LNCaP clone FGC (cell line): ENCODE data around the gene ZNF248.
A peak's percentile ranks its signal among the peaks of the same experiment; 100 is the strongest.
"Not testable (repeated sequence)": the region's sequence is repeated elsewhere in the genome, so short reads cannot be mapped to it uniquely, and the experiment has no call there.

ENCODE experiments used
- DNase-seq: peaks from one replicate; pipeline ENCODE4 v3.0.0-alpha.2; 2011; ENCODE audit warnings: low read depth
- H3K4me3 ChIP-seq: 2 replicates; pipeline ENCODE4 v1.5.1; 2011; ENCODE audit warnings: mild to moderate bottlenecking, low read depth, low read length, control low read depth
- CTCF ChIP-seq: IDR thresholded peaks from 2 replicates; pipeline ENCODE4 v1.5.1; 2012; ENCODE audit warnings: mild to moderate bottlenecking; ENCODE audit not compliant: control insufficient read depth, insufficient read depth; ENCODE audit errors: extremely low read depth

ZNF248 gene

GRCh38 chr10:37754538-37755323 is 102.7 kb downstream of the ZNF248 start:
- no peak overlapping the region for H3K4me3 ChIP-seq
- DNase-seq: peak; percentile 30
- TF ChIP-seq CTCF: peak; percentile 90

DNA sequence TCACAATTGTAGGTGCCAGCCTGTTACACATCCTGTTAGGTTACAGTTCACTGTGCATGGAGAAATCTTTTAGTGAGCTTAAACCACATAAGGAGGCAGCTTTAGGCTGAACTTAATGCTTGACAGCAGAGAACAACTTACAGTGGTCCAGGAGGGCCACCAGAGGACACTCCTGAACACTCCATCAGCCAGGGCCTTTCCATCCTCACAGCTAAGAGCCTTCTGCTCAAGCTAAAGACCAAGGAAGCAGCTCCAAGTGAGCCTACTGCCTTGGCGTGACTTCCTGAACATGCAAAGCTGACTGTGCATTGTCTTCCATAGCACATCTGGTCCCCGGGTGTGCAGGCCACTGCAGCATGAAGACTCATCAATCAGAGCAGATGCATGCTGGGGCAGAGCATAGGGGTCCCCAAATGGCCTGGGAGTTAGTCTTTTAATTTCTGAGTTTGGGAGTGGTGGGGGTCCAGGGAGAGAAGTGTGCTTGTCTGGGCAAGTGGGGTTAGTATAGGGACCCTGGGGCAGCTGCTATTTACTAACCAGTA is 105.0 kb downstream of the ZNF248 start:
- no peak for TF ChIP-seq CTCF
- H3K4me3 ChIP-seq: no peak overlapping the region
- no peak for DNase-seq

GRCh38 chr10:37748170-37748569 is 109.2 kb downstream of the ZNF248 start:
- H3K4me3 ChIP-seq: no peak overlapping the region
- no peak for DNase-seq
- TF ChIP-seq CTCF: no peak

DNA sequence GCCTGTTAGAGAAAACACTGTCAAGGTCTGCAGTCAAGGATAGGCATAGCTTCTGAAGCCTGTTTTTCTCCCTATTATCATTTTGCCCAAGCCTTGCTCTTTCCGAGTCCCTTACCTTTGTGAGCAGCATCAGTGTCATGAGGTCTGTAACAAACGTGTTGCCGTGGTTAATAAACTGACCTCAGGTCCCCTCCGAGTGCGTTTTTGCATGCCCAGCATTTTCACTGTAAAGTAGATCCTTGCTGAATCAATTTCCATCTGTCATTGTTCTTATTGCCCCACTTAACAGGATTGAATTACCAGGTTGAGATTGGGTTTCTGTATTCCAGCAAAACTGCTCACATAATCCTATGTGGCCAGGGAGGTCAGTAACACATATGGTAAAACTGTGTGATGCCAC is 110.3 kb downstream of the ZNF248 start:
- no peak for DNase-seq
- no peak overlapping the region for H3K4me3 ChIP-seq
- TF ChIP-seq CTCF: no peak

- H3K4me3 ChIP-seq: no peak overlapping the region
- no peak for DNase-seq
- TF ChIP-seq CTCF: no peak
Observed at GRCh38 chr10:37741831-37742230, 115.6 kb downstream of the ZNF248 start.

DNA sequence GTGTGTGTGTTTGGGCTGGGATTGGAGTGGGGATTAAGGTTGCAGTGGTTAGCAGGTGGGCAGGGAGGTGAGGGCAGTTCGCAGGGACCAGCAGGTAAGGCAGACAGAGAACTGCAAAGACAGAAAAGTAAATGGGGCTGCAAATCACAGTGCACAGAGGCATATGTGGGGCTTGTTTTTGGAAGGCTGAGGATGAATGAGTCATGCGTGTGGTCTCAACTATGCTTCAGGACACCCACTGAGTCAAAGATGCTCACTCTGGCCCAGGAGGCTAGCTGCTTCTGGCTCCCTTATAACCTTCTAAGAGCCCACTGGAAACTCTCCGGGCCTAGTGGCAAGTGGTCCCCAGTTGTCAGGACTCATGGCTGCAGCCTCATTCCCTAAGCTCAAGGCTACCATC is 118.2 kb downstream of the ZNF248 start:
- no peak overlapping the region for H3K4me3 ChIP-seq
- TF ChIP-seq CTCF: no peak
- DNase-seq: no peak

DNA sequence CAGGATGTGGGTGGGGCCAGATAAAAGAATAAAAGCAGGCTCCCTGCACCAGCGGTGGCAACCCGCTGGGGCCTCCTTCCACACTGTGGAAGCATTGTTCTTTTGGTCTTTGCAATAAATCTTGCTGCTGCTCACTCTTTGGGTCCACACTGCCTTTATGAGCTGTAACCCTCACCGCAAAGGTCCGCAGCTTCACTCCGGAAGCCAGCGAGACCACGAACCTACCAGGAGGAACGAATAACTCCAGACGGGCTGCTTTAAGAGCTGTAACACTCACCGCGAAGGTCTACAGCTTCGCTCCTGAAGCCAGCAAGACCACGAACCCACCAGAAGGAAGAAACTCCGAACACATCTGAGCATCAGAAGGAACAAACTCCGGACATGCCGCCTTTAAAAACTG is 119.2 kb downstream of the ZNF248 start:
- not testable (repeated sequence) for DNase-seq, H3K4me3 ChIP-seq
